RWPE2 (cell line): ENCODE data around the gene STK32A.
"Not testable (repeated sequence)": the region's sequence is repeated elsewhere in the genome, so short reads cannot be mapped to it uniquely, and the experiment has no call there.

ENCODE experiments used
- ATAC-seq: fragments of 200-7000 bp; cut with Tn5 transposase; 3 replicates; pipeline ENCODE4 v1.9.1; 2021; ENCODE audit warnings: low read depth
- DNase-seq: peaks from one replicate; pipeline ENCODE4 v3.0.0-alpha.2; 2020; ENCODE audit warnings: low spot score
- H3K27ac ChIP-seq: fragments of 450-650 bp; 2 replicates; pipeline ENCODE4 v1.5.1; 2017; ENCODE audit warnings: mild to moderate bottlenecking; ENCODE audit not compliant: poor library complexity, severe bottlenecking
- H3K27me3 ChIP-seq: fragments of 250-450 bp; sonication (Bioruptor Pico); 2 replicates; pipeline ENCODE4 v1.5.1; 2021; ENCODE audit warnings: mild to moderate bottlenecking, moderate library complexity; ENCODE audit not compliant: insufficient read depth, poor library complexity, severe bottlenecking
- H3K36me3 ChIP-seq: fragments of 250-450 bp; sonication (Bioruptor Pico); 2 replicates; pipeline ENCODE4 v1.5.1; 2020; ENCODE audit warnings: low read depth, mild to moderate bottlenecking, moderate library complexity
- H3K4me1 ChIP-seq: fragments of 250-450 bp; sonication (Bioruptor Pico); 2 replicates; pipeline ENCODE4 v1.5.1; 2021; ENCODE audit warnings: mild to moderate bottlenecking, moderate library complexity; ENCODE audit not compliant: insufficient read depth, poor library complexity, severe bottlenecking
- H3K4me3 ChIP-seq: fragments of 250-450 bp; sonication (Bioruptor Pico); 2 replicates; pipeline ENCODE4 v1.5.1; 2021; ENCODE audit warnings: mild to moderate bottlenecking, moderate library complexity; ENCODE audit not compliant: severe bottlenecking
- H3K9me3 ChIP-seq: fragments of 250-450 bp; sonication (Bioruptor Pico); 2 replicates; pipeline ENCODE4 v1.5.1; 2021; ENCODE audit warnings: mild to moderate bottlenecking, moderate library complexity; ENCODE audit not compliant: severe bottlenecking
- CTCF ChIP-seq: fragments of 450-650 bp; IDR thresholded peaks from one replicate; pipeline ENCODE4 v1.5.1; 2017; ENCODE audit warnings: mild to moderate bottlenecking, moderate library complexity; ENCODE audit not compliant: poor library complexity, severe bottlenecking

The STK32A gene

DNA sequence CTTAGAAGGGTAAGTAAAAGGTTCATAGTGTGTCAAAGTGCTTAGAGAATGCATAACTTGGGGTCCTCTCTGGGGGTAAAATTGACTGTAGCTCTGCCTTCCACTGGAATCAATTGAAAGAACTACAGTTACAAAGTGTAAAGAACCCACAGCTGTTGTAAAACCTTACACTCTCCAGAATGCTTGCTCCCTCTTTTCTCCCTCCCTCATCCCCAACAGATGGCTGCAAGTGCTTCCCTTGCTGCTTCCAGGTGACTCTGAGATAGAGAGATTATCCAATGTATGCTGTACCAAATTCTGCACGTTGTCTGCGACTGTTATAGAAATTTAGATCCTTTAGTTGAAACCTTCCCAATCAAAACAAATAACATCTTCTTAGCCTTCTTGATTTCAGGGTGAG is 126.0 kb downstream of the STK32A start:
- Histone ChIP-seq H3K36me3 (no peaks in the 10 kb centered on the region), H3K27me3 (no peaks in the 10 kb centered on the region), H3K27ac (no peak overlapping the region), H3K4me3 (no peak overlapping the region), H3K4me1 (no peaks in the 10 kb centered on the region), H3K9me3 (no peaks in the 10 kb centered on the region)
- ATAC-seq (no peak), DNase-seq (no peak)
- TF ChIP-seq CTCF = no peak

- no peaks in the 10 kb centered on the region for H3K36me3 ChIP-seq
- no peak for DNase-seq
- H3K4me1 ChIP-seq = no peaks in the 10 kb centered on the region
- no peak overlapping the region for H3K27ac ChIP-seq
- TF ChIP-seq CTCF = no peak
- ATAC-seq = no peak
- H3K27me3 ChIP-seq = no peaks in the 10 kb centered on the region
- H3K4me3 ChIP-seq = no peak overlapping the region
- H3K9me3 ChIP-seq = no peaks in the 10 kb centered on the region
These were observed 126.8 kb downstream of the STK32A start for GRCh38 chr5:147361441-147362175.

- H3K4me3 ChIP-seq, H3K4me1 ChIP-seq, H3K9me3 ChIP-seq, H3K27ac ChIP-seq, H3K27me3 ChIP-seq, H3K36me3 ChIP-seq, DNase-seq, ATAC-seq: not testable (repeated sequence)
These were observed 132.6 kb downstream of the STK32A start for GRCh38 chr5:147367381-147367780.

DNA sequence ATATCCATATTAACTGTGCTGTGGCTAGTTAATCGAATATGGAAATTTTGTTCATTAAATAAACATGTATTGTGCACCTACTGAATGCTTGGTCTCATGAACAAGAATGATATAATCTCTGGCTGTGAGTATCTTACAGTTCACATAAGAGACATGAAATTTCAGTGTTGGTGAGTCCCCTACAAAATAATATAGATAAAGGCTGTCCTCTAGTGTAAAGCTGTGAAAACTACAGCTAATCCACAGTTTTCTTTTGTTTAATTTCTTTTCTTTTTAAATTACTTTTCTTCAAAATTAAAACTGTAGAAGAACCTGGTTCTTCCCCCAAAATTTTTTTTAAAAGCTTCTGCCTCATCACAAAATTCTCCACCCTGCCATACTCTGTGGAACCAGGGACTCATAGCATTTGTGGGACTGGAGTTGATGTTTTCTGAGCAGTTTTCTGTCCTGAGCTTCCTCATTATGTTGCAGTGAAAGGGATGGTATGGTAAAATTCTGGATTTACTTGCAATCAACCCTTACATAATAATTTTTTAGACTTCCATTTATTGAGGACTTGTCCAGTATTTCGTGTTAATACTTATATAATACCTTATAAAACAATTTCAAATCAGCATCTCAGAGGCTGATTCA is 135.0 kb downstream of the STK32A start:
- no peaks in the 10 kb centered on the region for H3K36me3 ChIP-seq
- H3K27me3 ChIP-seq = no peaks in the 10 kb centered on the region
- H3K27ac ChIP-seq = no peak overlapping the region
- H3K9me3 ChIP-seq = no peaks in the 10 kb centered on the region
- peak; percentile 98 for TF ChIP-seq CTCF
- DNase-seq (no peak), ATAC-seq (no peak; the same call in 2 of the 3 replicates)
- no peaks in the 10 kb centered on the region for H3K4me1 ChIP-seq
- H3K4me3 ChIP-seq = no peak overlapping the region

- TF ChIP-seq CTCF = no peak
- no peaks in the 10 kb centered on the region for H3K36me3 ChIP-seq
- no peaks in the 10 kb centered on the region for H3K4me1 ChIP-seq
- ATAC-seq (no peak), DNase-seq (no peak)
- no peaks in the 10 kb centered on the region for H3K9me3 ChIP-seq
- no peak overlapping the region for H3K4me3 ChIP-seq
- no peaks in the 10 kb centered on the region for H3K27me3 ChIP-seq
- no peak overlapping the region for H3K27ac ChIP-seq
These were observed 136.5 kb downstream of the STK32A start for GRCh38 chr5:147371290-147371689.
